HG02981 (cell line): ENCODE measurements around the gene CHMP4A.
A peak's percentile ranks its signal among the peaks of the same experiment; 100 is the strongest.

Experiments used
- ATAC-seq: cut with Tn5 transposase; IDR thresholded peaks from one replicate; pipeline ENCODE4 v1.9.1; 2021; ENCODE audit warnings: mild to moderate bottlenecking, moderate library complexity; ENCODE audit not compliant: unreplicated experiment

CHMP4A gene

DNA sequence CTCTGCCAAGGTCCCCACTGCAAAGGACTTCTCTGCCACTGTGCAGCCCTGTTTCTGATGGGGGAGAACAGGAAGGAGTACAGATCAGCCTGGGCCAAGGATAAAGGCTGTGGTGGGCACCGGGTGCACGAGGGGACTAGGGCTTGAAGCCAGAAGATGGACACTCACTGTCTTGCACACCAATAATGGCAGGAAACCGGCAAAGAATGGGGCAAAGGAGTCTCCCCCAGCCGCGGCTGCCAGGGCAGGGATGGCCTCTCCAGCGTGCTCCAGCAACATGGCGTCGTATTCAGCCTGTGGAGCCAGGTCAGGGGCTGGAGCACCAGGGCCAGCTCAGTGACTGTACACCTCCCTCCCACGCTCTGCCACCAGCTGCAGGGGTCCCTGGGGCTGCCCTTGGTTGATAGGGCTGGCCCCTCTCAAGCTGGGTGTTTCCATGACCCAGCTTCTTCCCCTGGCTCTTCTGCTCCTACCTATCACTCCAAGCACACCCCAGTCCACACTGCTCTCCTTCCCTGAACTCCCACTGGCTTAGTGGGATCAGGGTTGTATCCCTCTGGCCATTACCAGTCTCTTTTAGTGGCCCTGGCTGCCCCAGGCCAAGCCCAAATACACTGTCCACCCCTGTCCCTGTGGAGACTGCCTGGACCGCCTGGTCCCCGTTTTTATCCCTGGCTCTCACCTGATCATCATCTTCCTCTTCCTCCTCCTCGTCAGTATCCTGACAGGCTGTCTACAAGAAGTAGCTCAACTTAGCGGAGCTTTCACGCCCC lies 31.0 kb downstream of the CHMP4A start:
- ATAC-seq: no peak

DNA sequence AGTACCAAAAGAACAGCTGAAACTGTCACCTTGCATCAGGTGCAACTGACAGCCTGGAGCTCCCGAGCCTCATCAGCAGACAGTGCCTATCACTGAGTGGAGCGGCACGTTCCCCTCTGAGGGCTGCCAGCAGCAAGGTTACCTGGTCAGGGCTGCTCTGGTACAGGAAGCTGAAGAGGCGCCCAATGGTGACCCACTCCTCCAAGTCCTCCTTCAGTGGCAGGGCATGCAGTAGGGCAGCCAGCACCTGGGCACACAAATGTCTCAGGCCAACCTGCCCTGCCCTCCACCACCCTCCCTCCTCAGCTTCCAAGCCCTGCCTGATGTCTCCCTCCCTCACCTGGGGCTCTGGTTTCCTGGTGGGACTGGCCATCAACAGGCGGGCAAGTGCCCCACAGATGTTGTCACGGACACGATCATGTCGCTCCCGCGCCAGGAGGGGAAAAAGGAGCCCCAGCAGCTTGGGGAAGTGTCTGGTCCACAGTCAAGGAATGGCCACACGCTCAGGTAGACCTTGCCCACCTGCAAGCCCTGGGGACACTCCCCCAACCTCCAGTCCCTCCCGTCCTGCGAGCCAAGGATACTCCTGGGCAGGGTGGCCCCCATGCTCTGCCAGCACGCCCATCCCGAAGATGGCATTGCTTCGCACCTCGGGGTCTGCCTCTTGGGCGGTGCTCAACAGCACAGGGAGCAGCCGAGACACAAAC lies 31.8 kb downstream of the CHMP4A start:
- no peak for ATAC-seq

DNA sequence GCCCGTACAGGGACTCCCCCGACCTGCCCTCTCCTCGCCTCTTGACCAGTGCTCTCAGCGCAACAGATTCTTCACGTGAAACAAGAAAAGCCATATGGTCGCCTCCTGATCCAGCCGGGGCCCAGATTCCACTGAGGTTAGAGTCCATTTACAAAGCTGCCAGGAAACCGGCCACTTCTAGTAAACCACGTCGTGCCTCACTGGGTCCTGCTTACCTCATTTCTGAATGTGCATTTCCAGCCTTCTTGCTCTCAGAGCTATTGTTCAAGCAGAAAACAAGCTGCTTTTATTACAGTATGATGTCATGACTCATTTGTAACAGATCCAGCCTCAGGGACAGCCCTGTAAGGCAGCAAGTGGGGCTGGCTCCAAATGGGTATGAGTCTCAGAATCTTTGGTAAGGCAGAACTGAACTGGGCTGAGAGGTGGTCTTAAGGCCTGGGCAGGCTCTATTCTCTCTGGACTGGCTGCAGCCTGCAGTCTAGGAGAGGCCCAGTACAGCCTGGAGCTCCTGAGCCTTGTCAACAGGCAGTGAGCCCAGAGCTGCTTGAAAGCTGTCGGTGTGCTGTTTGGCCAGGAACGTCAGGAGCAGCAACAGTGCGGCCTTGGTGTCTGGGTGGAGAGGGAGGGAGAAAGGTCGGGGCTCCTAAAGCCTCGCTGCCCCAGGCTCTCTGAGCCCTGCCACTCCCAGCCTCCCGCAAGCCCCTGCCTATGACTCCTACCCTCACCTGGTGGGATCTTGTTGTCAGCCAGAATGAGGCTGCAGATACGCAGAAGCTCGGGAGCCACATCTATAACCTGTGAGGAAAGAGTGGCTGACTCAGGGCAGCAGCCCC lies 33.1 kb downstream of the CHMP4A start:
- ATAC-seq: no peak

DNA sequence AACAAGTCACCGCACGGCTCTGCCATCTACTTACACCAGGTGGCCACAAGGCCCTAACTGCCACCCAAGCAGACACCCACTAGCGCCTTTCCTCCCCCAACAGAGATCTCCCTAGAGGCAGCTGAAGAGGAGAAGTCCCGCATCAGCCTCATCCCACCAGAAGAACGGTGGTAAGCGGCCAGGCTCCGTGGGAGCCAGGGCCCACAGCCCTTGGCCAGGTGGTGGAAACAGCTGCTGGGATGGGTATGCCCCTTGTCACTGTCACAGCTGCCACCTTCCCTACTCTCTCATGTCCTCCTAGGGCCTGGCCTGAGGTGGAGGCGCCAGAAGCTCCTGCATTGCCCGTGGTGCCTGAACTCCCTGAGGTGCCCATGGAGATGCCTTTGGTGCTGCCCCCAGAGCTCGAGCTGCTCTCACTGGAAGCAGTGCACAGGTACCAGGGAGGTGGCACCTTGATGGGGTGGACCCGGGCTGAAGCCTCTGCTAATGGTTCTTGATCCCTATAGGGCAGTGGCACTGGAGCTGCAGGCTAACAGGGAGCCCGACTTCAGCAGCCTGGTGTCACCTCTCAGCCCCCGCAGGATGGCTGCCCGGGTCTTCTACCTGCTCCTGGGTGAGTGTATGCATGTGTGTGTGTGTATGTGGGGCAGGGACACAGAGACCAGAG lies 33.9 kb downstream of the CHMP4A start:
- no peak for ATAC-seq

DNA sequence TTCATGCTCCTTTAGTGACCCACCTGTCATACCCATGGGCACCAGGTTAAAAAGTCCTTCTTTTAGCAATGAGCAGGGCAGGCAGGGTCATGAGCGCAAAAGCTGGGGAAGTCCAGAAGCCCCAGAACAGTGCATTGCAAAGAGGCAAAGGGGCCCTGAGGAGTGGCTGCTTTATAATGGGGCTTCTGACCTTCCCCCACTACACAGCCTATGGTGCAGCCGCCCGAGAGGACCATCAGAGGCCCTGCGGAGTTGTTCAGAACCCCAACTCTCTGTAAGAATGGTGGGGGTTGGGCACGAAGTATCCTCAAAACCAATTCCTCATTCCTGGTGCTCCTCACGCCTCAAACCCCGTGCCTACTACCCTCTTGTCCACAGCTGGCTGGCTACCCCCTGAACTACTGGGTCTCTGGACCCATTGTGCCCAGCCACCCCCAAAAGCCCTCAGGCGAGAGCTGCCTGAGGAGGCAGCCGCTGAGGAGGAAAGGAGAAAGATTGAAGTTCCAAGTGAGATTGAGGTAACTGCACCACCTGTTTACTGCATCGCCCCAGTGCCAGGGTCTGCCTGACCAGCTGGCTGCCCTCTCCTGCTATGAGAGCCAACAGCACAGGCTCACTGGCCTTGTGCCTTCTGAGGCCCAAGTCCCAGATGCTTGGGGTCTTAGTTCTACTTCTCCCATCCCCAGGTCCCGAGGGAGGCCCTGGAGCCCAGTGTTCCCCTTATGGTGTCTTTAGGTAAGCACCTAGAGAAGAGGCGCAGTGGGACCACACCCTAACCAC lies 34.7 kb downstream of the CHMP4A start:
- ATAC-seq: no peak

DNA sequence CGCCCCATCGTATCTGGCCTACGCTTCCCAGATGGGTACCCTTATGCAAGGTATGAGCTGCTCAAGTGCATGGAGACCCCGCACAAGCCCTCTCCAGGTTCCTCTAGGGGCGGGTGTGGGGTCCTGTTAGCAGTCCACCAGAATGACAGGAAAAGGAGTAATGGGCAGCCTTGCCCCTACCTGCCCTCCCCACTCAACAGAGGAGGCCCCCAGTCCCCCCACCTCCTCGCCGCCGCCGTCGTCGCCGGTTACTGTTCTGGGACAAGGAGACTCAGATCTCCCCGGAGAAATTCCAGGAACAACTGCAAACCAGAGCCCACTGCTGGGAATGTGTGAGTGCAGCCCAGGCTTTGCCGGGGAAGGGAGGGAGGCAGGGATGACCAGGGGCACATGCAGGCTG lies 35.4 kb downstream of the CHMP4A start:
- no peak for ATAC-seq

DNA sequence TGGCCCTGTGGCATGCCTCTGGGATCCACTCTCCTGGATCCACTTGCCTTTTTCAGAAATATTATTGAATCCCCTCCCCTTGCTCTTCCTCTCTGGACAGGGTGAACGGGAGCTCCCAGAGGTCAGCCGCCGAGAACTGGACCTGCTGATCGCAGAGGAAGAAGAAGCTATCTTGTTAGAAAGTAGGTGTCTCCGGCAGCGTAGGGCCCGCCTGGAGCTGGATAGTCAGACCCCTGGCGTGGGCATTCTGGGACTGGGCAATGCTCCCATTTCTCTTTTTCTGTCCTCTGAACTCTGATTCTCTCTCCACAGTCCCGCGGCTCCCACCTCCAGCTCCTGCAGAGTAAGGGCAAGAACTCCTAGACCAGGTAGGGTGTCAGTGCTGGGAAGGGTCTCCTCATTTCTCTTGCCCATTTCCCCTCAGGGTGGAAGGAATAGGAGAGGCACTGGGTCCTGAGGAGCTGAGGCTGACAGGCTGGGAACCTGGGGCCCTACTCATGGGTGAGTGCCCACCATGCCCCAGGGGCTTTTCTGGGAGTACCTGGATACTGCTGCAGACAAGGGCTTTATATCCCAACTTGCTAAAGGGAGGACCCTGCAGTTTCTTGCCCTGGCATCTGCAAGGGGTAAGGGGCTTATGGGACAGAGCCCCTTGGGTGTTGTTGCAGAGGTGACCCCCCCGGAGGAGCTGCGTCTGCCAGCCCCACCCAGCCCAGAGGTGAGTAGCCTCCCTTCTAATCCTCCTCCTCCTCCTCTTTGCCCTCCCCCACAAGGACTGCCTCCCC lies 36.1 kb downstream of the CHMP4A start:
- ATAC-seq: no peak

DNA sequence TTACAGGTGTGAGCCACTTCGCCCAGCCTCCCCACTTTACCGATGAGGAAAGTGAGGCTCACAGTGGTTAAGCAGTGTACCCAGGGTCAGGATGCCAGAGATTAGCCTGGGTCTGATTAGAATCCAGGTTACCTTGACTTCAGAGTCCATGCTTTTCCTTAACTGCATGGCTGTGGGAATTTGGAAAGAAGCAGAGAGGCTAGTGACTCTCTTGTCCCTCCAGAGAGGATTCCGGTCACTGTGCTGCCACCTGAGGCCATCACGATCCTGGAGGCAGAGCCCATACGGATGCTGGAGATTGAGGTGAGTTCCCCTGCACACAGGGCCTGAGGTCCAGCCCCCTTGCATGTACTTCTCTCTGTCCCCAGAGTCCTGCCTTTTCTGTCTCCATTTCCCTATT lies 36.7 kb downstream of the CHMP4A start:
- no peak for ATAC-seq

DNA sequence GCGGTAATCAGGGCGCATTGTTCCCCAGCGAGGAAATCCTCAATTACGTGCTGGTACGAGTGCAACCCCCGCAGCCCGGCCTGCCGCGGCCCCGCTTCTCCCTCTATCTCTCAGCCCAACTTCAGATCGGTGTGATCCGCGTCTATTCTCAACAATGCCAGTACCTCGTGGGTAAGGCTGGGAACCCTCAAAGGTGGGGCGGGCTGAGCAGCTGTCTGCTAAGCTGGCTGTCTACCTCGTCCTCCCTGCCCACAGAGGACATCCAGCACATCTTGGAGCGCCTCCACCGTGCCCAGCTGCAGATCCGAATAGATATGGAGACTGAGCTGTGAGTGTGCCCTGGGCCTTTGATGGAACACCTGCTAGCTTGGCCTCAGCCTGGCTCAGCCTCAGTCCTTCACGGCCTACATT lies 40.4 kb downstream of the CHMP4A start:
- ATAC-seq: no peak

DNA sequence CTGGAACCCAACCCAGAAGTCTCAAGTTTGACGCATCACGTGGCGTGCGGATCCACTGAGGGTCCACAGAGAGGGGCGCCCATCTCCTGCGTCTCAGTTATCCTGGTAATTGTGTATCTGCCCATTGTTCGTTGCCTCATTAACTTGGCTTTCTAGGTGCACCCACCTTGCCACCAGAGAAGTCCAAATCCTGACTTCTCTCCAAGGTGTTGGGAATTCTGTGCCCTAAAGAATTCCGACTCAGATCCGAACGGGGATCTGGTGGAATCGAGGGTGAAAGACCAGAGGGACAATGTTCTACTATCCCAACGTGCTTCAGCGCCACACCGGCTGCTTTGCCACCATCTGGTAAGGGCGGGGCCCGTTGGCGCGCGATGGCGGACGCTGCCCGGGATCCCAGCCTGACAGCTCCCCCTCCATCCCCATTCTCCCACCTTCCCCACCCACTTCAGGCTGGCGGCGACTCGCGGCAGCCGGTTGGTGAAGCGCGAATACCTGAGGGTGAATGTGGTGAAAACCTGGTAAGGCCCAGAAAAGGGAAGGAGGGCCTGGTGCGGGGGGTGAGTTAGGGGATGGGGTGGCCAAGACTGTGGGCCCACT lies 40.9 kb downstream of the CHMP4A start:
- ATAC-seq: no peak

DNA sequence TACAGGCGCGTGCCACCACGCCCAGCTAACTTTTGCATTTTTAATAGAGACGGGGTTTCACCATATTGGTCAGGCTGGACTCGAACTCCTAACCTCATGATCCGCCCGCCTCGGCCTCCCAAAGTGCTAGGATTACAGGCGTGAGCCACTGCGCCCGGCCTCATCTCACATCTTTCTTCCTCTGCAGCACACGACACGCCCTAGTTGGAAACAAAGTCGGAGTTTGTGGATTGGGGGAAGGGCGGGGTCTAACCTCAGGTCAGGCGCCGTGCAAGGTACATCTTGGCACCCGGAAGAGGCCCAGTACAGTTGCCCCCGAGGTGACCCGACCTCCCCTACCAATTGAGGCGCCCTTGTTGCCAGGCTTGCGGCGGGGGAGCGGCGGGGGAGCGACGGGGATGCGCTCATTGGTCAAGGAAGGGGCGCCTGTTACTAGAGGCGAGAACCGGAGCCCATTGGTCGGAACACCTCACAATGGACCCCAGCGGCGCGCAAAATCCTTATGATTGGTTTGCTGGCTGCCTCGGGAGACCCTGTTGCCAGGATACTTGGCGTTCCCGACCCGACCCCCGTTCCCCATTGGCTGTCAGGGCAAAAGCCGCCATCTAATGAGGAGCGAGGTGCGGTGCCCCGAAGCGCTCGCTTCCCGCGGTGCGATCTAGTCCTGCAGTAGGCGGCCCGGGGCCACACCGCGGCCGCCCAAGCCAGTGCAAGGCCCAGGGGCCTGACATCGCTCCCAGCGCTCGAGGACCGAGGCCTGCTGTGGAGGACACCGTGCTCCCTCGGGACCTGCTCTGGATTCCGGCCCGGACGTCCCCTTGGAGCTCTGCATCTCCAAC lies 41.6 kb downstream of the CHMP4A start, which contains the start of gene REC8:
Gene REC8, plus strand, starts transcription at position 659 of the 839 bp plus-strand sequence. CDS start 473 bp downstream, outside the sequence.
- peak; percentile 81 for ATAC-seq

DNA sequence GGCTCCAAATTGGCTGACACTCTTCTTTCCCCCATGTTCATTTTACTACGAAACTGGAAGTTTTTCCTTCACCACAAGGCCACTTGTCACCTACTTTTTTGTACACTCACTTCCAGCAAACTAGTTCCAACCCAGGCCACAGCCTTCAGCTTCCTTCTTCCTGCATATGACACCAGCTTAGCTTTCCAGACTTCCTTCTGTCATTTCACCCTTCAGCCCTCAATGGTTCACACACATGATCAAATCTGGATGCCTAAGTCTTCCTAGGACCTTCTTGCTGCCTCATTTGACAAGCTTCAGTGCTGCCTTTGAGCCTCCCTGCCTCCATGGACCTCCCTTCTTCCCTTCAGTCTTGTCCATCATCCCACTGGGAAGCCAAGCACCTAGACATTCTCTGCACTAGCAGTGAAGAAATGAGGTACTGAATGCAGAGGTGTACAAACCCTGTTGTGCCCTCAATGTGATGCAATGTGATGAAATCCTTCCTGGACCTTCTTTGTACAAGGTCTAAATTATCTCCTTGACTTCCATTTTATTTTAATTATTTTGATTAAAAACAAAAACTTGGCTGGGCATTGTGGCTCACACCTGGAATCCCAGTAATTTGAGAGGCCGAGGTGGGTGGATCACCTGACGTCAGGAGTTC lies 45.7 kb downstream of the CHMP4A start:
- no peak for ATAC-seq

DNA sequence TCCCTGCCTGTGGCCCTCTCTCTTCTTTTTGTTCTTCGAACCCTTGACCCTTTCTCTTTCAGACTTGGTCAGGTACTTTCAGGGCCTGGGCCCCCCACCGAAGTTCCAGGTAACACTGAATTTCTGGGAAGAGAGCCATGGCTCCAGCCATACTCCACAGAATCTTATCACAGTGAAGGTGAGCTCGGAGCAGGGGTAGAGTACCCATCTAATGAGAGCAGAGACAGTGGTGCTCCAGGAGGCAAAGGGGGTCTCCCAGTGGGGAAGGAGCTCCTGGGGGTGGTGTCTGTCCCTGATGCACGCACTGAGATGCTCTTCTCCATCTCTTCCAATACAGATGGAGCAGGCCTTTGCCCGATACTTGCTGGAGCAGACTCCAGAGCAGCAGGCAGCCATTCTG lies 47.5 kb downstream of the CHMP4A start:
- no peak for ATAC-seq

DNA sequence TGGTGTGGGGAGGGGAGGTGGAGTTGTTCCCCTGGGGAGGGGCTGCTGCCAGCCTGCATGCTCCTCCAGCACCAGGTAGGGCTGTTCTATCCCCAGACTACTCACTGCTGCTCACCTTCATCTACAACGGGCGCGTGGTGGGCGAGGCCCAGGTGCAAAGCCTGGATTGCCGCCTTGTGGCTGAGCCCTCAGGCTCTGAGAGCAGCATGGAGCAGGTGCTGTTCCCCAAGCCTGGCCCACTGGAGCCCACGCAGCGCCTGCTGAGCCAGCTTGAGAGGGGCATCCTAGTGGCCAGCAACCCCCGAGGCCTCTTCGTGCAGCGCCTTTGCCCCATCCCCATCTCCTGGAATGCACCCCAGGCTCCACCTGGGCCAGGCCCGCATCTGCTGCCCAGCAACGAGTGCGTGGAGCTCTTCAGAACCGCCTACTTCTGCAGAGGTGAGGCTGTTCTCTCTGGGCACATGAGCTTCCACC lies 48.7 kb downstream of the CHMP4A start:
- no peak for ATAC-seq

DNA sequence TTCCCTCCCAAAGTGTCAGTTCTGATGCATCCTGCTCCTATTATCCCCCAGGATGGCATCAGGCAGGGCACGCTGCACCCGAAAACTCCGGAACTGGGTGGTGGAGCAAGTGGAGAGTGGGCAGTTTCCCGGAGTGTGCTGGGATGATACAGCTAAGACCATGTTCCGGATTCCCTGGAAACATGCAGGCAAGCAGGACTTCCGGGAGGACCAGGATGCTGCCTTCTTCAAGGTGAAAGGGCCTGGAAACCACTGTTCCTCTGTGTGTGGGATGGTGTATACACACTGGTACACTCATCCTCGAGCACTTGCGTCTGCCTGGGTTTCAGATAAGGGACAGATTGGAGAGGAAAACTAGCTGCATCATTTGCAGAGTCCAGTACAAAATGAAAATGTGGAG lies 51.2 kb downstream of the CHMP4A start:
- ATAC-seq: no peak

DNA sequence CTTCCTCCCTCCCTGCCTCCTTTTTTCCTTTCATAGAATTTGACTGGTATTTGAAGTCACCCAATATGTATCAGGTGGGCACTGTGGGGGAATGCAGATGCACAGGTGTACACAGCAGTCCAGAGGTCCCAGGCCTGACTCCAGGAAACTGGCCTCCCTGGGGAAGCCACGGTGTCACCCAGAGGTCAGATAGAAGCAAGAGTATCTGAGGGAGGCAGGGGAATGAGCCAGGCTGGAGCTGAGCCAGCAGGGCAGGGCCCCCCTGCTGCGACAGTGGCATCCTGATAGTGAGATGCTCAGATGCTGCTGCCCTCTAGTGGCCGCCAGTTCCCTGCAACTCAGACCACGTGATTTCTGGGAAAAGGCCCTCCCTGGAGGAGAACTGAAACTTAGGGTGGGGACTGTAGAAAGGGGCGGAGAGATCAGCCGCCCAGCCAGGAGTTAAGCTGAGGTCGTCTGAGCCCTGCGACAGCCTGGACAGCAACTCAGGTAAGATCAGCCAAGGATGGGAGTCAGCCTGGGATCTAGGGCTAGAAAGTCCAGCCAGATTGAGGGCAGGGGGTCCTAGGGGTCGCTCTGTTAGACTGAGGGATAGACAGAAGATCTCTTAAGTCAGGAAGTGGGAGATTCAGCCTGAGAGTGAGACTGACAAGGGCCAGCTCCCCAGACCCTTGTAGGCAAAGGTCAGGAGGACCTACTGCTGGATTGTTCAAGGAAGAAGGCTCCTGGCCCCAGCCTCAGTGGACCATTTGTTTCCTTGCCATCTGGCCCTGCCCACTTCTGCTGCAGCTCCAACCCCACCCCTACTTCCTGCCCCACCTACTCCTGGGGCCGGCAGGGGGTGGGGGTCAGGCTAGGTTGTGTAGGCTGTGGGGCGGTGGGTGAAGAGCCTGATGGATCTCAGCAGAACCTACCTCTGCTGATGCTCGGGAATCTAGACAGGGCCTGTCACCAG lies 52.2 kb downstream of the CHMP4A start, which contains the start of gene IRF9:
Gene IRF9, plus strand, starts transcription at position 416 of the 955 bp plus-strand sequence. CDS start 880 bp downstream, outside the sequence.
- ATAC-seq: peak; percentile 76
